Prostate gland (tissue), 2 donors: Measurements from ENCODE around the gene MLLT10. TPM values are rescaled to one million over a fixed set of nuclear protein-coding genes. Genes with fewer than 3 reads are reported as not detected.

Source experiments
- DNase-seq: peaks from one replicate; pipeline ENCODE4 v3.0.0-alpha.2; 2019; ENCODE audit warnings: low spot score
- H3K27ac ChIP-seq, 2 donors: fragments of 200-600 bp; sonication (generic); 2 replicates each; pipeline ENCODE4 v1.5.1; 2017 to 2019
- H3K27me3 ChIP-seq: fragments of 200-600 bp; sonication (generic); replicated peaks from 2 replicates; pipeline ENCODE4 v1.5.1; 2019; ENCODE audit not compliant: insufficient read depth
- H3K36me3 ChIP-seq, 2 donors: fragments of 200-600 bp; sonication (generic); 1 replicate in 1 of 2; 2 replicates in 1 of 2; pipeline versions ENCODE4 v1.5.1 to v1.8.1; 2017 to 2019
- H3K4me1 ChIP-seq: fragments of 200-600 bp; sonication (generic); replicated peaks from 2 replicates; pipeline ENCODE4 v1.5.1; 2019
- H3K4me3 ChIP-seq, 2 donors: fragments of 200-600 bp; sonication (generic); 2 replicates each; pipeline ENCODE4 v1.5.1; 2017 to 2019
- H3K9me3 ChIP-seq: fragments of 200-600 bp; sonication (generic); 2 replicates; pipeline ENCODE4 v1.5.1; 2017
- POLR2A ChIP-seq: fragments of 450-650 bp; IDR thresholded peaks from one replicate; pipeline ENCODE4 v1.6.1; 2016; ENCODE audit warnings: antibody characterized with exemption, mild to moderate bottlenecking
- POLR2AphosphoS5 ChIP-seq: sonication (generic); formaldehyde crosslinking; IDR thresholded peaks from one replicate; pipeline ENCODE4 v1.6.1; 2017; ENCODE audit warnings: antibody characterized with exemption
- WGBS: methylation state at CpG from one replicate; pipeline ENCODE4 v1.1.5; 2018; 5-methylcytosine and 5-hydroxymethylcytosine counted together
- intact Hi-C: fragments of 100-400 bp; cut with DNase I; formaldehyde crosslinking; loops from one replicate; pipeline ENCODE4 v1.14.2; 2022
- total RNA-seq, 2 donors: library from RNA; depleted of rRNA; stranded (reverse); fragments of >200 nt; gene quantifications; one replicate each; pipeline ENCODE4 v1.1.0, GENCODE V29; 2016
- TF ChIP-seq, protein P1 (sequence below), 4 experiments: fragments of 200-600 bp in 2 of 4; fragments of 450-650 bp in 2 of 4; sonication (generic) in 2 of 4; IDR thresholded peaks; 1 replicate in 3 of 4; 2 replicates in 1 of 4; pipeline ENCODE4 v1.5.1; 2016 to 2019; ENCODE audit warnings: antibody characterized with exemption in 4 of 4, mild to moderate bottlenecking in 2 of 4, moderate library complexity in 2 of 4

The MLLT10 gene
- 10 to 100 TPM; 31.2 to 68.3 TPM for total RNA-seq

DNA sequence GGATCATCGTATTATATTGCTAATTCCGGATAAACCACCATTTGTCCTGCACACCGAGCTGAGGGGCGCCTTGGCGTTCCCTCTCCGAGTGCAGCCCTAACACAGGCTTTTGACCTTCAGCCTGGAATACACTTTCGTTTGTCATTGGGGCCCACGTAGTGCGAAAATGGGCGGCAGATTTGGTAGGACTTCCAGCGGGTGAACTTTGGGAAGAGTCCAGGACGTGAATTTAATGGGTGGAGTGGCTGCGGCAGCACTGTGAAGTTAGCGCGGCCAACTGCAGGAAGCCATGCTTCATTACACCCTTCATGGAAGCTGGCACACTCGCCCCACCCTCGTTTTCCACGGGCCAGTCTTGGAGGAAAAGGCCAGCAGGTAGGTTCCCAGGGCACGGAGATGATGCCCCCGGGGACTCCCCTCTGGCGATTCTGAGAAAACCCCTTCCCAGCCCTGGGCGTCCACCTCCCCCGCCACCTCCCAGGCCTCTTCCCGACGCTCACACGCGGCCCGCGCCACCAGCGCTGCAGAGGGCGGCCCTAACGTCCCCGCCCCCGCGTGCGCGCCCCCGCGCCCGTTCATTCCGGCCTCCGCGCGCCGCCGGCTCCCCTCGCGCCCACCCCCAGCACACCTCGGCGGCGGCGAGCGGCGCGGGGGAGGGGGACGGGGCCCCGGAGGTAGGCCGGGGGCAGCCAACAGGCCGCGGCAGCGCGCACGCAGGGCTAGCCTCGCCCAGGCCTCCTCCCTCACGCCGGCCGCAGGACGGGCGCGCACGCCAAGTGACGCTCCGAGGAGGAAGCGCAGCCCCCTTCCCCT, at the start of gene MLLT10:
MLLT10 (plus strand) TSS at position 766 of the 813 bp plus-strand sequence. CDS start 413 bp downstream, outside the sequence.
- H3K36me3 ChIP-seq, result no peaks in the 10 kb centered on the region
- peak within 1 kb of the TSS; percentile 93 to 96 for H3K27ac ChIP-seq
- intact Hi-C loops, result no loop called here
- TF ChIP-seq, protein P1, sequence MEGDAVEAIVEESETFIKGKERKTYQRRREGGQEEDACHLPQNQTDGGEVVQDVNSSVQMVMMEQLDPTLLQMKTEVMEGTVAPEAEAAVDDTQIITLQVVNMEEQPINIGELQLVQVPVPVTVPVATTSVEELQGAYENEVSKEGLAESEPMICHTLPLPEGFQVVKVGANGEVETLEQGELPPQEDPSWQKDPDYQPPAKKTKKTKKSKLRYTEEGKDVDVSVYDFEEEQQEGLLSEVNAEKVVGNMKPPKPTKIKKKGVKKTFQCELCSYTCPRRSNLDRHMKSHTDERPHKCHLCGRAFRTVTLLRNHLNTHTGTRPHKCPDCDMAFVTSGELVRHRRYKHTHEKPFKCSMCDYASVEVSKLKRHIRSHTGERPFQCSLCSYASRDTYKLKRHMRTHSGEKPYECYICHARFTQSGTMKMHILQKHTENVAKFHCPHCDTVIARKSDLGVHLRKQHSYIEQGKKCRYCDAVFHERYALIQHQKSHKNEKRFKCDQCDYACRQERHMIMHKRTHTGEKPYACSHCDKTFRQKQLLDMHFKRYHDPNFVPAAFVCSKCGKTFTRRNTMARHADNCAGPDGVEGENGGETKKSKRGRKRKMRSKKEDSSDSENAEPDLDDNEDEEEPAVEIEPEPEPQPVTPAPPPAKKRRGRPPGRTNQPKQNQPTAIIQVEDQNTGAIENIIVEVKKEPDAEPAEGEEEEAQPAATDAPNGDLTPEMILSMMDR (IDR thresholded peaks at IDR 0.05), result peak in 2 of 4 experiments; percentile 39 to 46
- TF ChIP-seq POLR2A, result peak; percentile 79
- TF ChIP-seq POLR2AphosphoS5, result peak; percentile 30
- under 1% methylated on average over 54 of the region's 74 CpGs for WGBS
- no peaks in the 10 kb centered on the region for H3K4me1 ChIP-seq
- peak; percentile 93 for DNase-seq
- peak within 1 kb of the TSS; percentile 86 to 91 for H3K4me3 ChIP-seq
- no peaks in the 10 kb centered on the region for H3K9me3 ChIP-seq
- H3K27me3 ChIP-seq, result no peaks in the 10 kb centered on the region

DNA sequence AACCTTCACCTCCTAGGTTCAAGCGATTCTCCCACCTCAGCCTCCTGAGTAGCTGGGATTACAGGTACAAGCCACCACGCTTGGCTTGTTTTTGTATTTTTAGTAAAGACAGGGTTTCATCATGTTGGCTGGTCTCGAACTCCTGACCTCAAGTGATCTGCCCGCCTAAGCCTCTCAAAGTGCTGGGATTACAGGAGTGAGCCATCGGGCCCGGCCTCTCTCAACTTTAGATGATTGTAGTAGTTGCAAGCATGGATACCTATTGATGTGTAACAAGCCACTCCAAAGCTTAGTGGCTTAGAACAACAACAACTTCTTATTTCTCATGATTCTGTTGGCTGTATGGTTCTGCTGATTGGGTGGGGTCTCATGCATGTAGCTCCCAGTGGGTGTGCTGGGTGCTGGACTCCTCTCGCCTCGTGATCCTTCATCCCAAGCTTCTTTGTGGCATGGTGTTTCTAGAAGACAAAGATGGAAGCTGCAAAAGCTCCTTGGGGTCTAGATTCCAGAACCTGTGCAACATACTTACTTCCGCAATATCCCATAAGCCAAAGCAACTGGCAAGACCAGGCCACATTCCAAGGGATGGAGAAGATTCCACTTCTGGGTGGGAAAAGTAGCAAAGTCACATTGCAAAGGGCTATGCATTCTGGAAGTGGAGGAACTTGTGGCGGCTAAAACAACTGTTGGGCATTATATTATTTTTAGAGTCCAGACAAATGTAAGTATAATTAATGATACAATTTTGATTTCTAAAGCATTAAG, 46.4 kb upstream of the MLLT10 start:
- H3K27me3 ChIP-seq, result no peaks in the 10 kb centered on the region
- TF ChIP-seq, protein P1 (IDR thresholded peaks at IDR 0.05), result no peak
- no peak for TF ChIP-seq POLR2A
- no peak for TF ChIP-seq POLR2AphosphoS5
- WGBS, result 97% methylated on average over 10 of the region's 10 CpGs
- no peak overlapping the region for H3K27ac ChIP-seq
- DNase-seq, result no peak
- intact Hi-C loops, result no loop called here
- no peaks in the 10 kb centered on the region for H3K4me1 ChIP-seq
- no peaks in the 10 kb centered on the region for H3K36me3 ChIP-seq
- no peaks in the 10 kb centered on the region for H3K9me3 ChIP-seq
- H3K4me3 ChIP-seq, result no peak overlapping the region

DNA sequence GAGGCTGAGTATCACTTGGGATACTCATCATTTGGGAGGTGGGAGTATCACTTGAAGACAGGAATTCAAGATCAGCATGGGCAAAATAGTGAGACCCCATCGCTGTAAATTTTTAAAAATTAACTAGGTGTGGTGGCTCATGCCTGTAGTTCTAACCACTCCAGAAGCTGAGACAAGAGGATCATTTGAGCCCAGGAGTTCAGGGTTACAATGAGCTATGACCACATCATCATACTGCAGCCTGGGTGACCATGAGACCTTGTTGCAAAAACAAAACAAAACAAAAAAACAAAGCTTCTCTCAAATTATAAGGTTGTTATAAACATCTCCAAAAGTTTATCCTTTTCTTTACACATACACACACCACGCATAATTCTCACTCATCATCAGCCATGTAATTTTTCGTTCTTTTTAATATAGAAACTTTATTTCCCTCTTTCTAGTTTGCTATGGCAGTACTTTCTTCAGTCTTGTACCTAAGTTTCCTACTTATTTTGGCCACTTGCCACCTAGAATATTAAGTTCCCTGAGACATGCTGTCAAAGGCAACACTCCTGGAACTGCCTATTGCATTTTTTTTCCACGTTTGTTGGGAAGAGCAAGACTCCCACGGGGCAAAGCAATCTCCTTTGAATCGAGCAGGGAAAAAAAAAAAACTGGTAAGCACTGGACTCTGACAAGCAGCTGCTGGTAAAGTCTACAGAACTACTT, 45.6 kb upstream of the MLLT10 start:
- no peak overlapping the region for H3K4me3 ChIP-seq
- H3K36me3 ChIP-seq, result no peaks in the 10 kb centered on the region
- no peak for DNase-seq
- 45% methylated on average over 6 of the region's 6 CpGs for WGBS
- intact Hi-C loops, result no loop called here
- no peak overlapping the region for H3K27ac ChIP-seq
- H3K4me1 ChIP-seq, result no peaks in the 10 kb centered on the region
- no peaks in the 10 kb centered on the region for H3K27me3 ChIP-seq
- H3K9me3 ChIP-seq, result no peaks in the 10 kb centered on the region
- TF ChIP-seq POLR2A, result no peak
- TF ChIP-seq POLR2AphosphoS5, result no peak
- TF ChIP-seq, protein P1 (IDR thresholded peaks at IDR 0.05), result no peak

DNA sequence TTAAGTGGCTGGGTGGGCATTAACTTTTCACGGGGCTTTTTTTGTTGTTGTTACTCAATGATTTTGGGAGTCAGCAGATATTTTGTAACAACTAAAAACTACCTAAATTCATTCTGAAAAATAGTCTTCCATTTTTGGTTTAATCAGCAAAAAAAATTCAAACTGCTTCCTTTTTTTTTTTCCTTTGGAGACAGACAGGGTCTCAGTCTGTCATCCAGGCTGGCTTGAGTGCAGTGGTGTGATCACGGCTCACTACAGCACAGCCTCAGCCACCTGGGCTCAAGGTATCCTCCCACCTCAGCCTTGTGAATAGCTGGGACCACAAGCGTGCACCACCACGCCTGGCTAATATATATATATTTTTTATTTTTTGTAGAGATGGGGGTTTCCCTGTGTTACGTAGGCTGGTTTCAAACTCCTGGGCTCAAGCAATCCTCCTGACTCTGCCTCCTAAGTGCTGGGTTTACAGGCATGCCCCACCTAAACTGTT, 45.0 kb upstream of the MLLT10 start:
- TF ChIP-seq POLR2A (no peak), POLR2AphosphoS5 (no peak)
- TF ChIP-seq, protein P1 (IDR thresholded peaks at IDR 0.05), result no peak
- 77% methylated on average over 5 of the region's 5 CpGs for WGBS
- no peak for DNase-seq
- no peaks in the 10 kb centered on the region for H3K27me3 ChIP-seq
- H3K27ac ChIP-seq, result no peak overlapping the region
- no peaks in the 10 kb centered on the region for H3K9me3 ChIP-seq
- H3K4me3 ChIP-seq, result no peak overlapping the region
- intact Hi-C loops, result no loop called here
- no peaks in the 10 kb centered on the region for H3K36me3 ChIP-seq
- no peaks in the 10 kb centered on the region for H3K4me1 ChIP-seq
